HG03469 (cell line): ENCODE data around the gene BCAS3.
"Not testable (repeated sequence)": the region's sequence is repeated elsewhere in the genome, so short reads cannot be mapped to it uniquely, and the experiment has no call there.

Experiments used
- ATAC-seq: cut with Tn5 transposase; IDR thresholded peaks from one replicate; pipeline ENCODE4 v1.9.1; 2021; ENCODE audit warnings: mild to moderate bottlenecking, moderate library complexity, moderate number of reproducible peaks; ENCODE audit not compliant: unreplicated experiment

The BCAS3 gene

GRCh38 chr17:60781880-60782412 is 104.3 kb downstream of the BCAS3 start:
- ATAC-seq, result no peak

GRCh38 chr17:60782742-60783141 is 105.1 kb downstream of the BCAS3 start:
- ATAC-seq, result no peak

DNA sequence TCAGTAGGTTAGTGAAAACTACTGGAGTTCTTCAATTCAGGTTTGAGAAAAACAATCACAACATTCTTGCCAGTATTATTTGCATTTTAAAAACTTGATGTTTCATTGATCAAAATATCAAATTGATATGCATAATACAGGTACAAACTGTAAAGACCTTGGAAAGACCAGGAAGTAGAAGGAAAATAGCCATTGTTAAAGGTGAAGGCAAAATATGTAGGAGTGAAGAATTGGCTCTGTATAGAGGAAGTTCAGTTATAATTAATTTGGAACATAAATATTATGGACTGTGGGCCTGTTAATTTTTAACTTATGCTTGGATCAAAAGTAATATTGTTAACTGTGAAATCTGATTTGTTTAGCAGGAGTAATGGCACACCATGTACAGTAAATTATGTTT is 112.6 kb downstream of the BCAS3 start:
- no peak for ATAC-seq

DNA sequence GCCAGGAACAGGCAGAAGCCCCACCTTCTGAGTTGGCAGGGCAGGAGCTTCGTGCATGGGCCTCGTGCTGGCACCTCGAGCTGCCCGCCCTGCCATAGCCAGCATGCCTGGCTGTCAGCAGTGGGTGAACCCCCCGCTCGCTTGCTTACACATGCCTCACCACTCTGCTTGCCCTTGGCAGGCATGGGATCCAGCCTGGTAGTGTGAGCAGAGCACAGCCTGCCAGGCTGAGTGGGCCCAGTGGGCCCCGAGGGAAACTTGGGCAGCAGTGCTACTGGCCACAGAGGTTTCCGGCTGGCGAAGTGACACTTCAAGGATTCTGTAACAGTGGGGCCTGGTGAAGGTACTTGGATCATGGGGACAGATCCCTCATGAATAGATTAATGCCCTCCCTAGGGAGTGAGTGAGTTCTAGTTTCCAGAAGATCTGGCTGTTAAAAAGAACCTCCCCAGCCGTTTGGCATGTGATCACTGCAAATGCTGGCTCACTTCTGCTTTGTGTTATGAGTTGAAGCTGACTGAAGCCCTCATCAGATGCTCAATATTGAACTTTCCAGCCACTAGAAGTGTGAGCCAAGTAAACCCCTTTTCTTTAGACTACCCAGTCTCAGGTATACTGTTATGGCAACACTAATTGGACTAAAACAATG is 114.7 kb downstream of the BCAS3 start:
- no peak for ATAC-seq

- no peak for ATAC-seq
Measured at GRCh38 chr17:60798576-60798975, 120.9 kb downstream of the BCAS3 start.

GRCh38 chr17:60802377-60802776 is 124.7 kb downstream of the BCAS3 start:
- no peak for ATAC-seq

DNA sequence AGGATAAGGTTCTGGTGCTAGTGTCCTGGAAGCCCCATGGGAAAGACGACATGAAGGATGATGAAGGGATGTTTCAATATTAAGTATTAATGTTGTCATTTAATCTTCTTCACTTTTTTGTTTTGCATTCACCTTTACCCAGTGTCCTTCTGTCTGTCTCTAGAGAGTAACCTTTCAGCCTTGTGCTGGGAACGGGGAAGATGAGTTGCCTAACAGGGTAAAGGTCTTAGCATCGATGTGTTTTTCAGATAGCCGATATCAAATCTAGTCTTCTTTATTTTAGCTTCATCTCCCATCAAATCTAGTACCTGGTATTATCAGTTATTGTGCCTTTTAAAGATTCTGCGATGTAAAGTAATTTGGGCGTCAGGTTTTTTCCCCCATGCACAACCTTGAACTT is 125.4 kb downstream of the BCAS3 start:
- ATAC-seq, result no peak

- ATAC-seq, result no peak
Measured at GRCh38 chr17:60804831-60805230, 127.2 kb downstream of the BCAS3 start.

- no peak for ATAC-seq
Measured at GRCh38 chr17:60809421-60809820, 131.8 kb downstream of the BCAS3 start.

DNA sequence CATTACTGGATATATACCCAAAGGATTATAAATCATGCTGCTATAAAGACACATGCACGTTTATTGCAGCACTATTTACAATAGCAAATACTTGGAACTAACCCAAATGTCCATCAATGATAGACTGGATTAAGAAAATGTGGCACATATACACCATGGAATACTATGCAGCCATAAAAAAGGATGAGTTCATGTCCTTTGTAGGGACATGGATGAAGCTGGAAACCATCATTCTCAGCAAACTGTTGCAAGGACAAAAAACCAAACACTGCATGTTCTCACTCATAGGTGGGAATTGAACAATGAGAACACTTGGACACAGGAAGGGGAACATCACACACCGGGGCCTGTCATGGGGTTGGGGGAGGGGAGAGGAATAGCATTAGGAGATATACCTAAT is 137.3 kb downstream of the BCAS3 start:
- ATAC-seq, result not testable (repeated sequence)

DNA sequence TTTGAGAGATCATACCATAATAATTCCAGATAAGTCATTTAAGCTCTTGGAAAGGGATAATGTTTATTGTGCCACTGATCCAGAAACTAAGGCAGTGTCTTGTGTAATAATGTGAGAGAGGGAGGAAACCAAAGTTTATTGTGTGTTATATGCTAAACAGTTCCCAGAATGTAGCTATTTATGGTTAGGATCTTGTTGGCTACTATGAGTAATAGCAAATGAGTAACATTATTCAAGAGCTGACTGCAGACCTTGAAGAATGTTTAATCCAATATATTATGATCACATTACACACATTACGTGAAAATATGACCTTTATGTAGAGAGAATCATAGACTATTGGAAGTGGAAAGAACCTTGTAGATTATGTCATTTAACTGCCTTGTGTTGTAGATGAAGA is 139.5 kb downstream of the BCAS3 start:
- ATAC-seq, result no peak

DNA sequence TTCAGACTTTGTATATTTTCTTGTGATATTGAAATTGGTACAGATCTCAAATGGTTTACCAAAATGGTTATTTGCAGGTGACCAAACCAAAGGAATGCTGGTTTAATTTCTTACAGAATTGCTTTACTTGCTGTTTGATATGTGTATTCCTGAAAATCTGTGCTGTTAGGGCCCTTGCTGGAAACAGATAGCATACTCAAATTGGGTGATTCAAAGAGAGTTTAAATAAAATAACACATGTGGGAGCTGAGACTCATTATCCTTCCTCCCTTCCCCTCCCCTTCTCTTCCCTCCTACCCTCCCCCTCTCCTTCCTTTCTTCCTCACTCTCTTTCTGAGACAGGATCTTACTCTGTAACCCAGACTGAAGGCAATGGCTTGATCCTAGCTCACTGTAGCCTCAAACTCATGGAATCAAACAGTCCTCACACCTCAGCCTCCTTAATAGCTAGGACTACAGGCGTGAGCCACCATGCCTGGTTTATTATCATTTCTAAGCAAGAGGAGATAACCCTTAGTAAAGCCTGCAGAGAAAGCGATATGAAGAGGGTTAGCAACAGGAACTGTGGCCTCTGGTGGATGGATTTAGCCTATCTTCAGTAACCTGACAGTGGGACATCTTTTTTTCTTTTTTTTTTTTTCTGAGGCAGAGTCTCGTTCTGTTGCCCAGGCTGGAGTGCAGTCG is 141.9 kb downstream of the BCAS3 start:
- ATAC-seq, result no peak

DNA sequence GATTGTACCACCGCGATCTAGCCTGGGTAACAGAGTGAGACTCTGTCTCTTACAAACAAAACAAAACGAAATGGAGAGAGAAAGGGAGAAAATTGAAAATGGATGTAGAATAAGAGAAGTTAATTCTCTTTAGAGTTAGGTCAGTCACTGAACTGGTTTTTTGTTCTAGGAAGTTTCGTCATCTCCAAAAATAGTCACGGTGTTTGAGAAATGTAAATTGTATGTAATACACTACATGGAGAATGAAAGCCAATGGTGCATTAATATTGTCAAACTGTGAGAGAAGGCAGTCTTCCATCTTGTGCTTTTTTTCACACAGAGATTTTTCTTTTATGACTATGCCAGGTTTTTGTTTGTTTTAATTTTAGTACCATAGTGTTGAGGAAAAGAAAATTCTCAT is 145.9 kb downstream of the BCAS3 start:
- no peak for ATAC-seq

DNA sequence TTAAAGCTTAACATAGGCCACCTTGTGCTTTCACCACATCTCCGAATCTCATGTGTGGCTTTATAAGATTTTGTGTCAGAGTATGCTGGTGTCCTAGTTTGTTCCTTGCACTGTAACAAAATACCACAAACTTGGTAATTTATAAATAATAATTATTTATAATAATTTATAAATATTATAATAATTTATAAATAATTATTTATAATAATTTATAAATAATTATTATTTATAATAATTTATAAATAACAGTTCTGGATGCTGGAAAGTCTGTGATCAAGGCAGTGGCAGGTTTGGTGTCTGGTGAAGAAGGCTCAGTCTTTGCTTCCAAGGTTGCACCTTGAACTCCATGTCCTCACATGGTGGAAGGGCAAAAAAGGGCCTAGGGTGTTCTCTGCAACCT is 147.7 kb downstream of the BCAS3 start:
- ATAC-seq, result no peak

- ATAC-seq, result no peak
Measured at GRCh38 chr17:60827943-60828342, 150.3 kb downstream of the BCAS3 start.

- no peak for ATAC-seq
Measured at GRCh38 chr17:60832151-60832585, 154.5 kb downstream of the BCAS3 start.

- no peak for ATAC-seq
Measured at GRCh38 chr17:60832631-60833030, 155.0 kb downstream of the BCAS3 start.

GRCh38 chr17:60840456-60840855 is 162.8 kb downstream of the BCAS3 start:
- ATAC-seq, result no peak

- no peak for ATAC-seq
Measured at GRCh38 chr17:60845012-60845411, 167.4 kb downstream of the BCAS3 start.

DNA sequence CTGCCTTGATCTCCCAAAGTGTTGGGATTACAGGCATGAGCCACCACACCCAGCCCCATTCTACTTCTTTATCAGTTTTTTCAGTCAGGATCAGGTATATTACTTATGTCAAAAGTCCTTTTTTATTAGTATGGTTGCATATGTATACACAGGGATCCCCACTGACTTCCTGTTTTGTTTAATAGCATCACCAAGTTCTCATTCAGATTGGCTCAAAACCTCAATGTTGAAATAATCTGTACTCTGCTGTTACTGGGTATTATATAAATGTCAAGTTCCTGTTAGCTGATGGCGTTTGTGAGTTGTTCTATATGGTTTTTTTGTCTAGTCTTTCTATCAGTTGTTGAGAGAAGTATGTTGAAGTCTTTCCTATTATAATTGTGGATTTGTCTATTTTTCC is 168.5 kb downstream of the BCAS3 start:
- no peak for ATAC-seq

- ATAC-seq, result no peak
Measured at GRCh38 chr17:60851181-60851580, 173.5 kb downstream of the BCAS3 start.

GRCh38 chr17:60857556-60858080 is 180.0 kb downstream of the BCAS3 start:
- ATAC-seq, result no peak
